Inflammatory macrophage treated with lipopolysaccharide for 1 hour (primary cell): Measurements from ENCODE around the gene STRADA.

Experiments used
- DNase-seq, 2 donors: peaks; one replicate each; pipeline ENCODE4 v3.0.0-alpha.2; 2020 to 2022

STRADA gene

DNA sequence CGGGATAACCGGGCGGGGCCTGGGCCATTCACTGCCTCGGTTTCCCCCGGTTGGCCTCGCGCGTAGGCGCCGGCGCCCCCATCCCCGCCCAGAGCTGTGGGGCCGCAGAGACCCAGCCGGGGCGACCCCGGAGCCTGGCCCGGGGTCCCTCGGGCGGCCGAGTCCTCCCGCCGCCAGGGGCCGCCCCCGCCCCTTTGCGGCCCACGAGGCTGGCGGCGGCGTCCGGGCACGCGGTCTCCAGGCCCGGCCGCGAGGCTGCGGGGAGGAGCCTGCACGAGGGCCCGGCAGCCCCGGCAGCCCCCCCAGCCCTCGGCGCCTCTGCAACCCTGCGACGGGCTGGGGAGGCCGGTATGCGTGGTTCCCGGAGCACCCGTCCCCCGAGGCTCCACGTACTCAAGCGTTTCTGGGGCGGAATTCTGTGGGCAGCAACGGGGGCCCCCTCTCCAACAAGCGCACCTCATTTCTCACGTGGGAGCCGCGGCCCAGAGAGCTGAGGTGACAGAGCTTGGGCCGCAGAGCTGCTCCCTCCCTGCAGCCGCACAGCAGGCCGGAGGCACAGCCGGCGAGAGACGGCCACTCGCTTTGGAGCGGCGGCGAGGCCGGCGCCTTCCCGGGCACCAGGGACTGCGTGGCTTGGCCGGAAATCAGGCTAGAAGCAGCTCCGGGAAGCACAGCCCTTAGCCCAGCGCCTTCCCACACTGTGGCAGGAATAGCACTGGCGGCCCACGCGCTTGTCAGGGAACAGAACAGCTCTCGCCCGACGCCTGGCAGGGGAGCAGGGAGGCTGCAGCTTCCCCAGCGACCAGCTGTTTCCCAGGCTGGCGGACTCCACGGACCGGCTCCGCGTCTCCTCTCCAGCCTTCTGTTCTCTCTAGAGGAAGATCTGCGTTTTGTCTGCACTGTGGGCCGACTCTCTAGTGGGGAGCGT, 40.8 kb downstream of the STRADA start:
- DNase-seq: peak; percentile 51 to 71

DNA sequence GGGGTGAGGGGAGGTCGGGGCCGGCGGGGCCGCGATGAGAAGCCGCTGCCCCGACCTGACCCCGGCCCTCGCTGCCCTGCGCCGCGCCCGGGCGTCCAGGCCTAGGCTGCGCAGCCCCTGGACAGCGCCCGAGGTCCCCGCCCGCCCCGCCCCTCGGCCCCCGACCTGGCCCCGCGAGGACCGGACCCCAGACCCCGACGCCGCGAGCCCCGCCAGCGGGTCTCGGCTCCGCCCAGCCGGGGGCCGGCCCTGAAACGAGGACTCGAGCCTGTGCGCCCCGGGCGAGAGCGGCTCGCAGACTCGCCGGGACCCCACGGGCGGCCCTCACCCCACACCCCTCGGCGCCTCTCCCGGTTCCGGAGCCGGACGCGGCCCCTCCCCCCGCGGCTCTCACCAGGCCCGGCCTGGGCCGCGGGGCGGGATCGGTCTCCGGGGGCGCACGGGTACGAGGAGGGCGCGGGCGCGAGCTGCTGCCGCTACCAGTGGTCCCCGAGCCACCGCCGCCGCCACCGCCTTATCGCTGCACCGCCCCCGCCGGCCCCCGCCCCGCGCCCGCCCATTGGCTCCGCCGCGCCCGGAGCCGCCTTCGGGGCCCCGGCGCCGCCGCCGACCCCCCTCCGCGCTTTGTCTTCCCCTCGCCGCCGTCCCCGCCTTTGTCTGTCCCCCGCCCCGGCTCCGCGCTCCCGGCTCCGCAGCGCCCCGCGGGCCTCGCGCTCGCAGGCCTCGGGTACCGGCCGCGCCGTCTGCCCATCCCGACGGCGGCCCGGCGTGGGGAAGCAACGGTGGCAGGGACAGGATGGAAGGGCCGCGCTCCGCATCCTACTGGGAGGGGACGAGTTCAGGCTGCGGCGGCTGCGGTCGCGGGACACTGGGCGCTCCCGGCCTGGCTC, 41.7 kb downstream of the STRADA start, which contains the start of gene LIMD2:
TSS of gene LIMD2 (minus strand) at position 488 of the 890 bp plus-strand sequence. CDS start 827 bp downstream, outside the sequence.
- peak; percentile 10 to 15 for DNase-seq

DNA sequence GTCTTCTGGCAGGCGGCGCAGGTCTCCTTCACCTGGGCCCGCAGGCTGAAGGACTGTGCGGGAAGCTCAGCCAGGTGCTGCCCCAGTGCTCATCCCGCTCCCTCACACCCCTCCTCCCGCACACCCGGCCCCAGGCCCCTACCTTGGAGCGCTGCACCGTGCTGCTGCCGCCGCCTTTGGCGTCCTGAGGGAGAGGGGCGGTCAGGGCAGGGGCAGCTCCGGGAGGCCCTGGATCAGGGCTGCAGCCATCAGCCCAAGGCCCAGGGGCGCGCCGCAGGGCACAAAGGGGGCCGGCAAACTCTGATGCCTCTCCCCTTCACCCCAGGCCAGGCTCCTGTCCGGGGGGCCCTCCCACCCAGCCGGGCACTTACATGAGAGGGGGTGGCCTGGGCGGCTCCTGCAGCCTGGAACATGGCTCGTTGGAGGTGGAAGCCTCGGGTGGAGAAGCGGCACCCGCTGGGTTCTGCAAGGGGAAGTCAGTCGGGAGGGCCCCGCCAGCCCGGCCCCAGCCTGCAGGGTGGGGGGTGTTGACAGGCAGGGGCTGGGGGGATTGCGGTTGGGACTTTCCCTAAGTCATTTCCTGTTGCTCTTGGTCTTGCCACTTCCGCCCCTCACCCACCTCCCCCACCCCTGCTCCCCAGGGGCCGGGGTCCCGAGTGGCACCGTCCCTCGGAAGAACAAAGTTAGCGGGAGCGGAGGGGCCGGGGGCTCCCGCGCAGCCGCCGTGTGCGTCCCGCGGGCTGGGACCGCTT, 42.5 kb downstream of the STRADA start:
- peak; percentile 52 to 61 for DNase-seq

DNA sequence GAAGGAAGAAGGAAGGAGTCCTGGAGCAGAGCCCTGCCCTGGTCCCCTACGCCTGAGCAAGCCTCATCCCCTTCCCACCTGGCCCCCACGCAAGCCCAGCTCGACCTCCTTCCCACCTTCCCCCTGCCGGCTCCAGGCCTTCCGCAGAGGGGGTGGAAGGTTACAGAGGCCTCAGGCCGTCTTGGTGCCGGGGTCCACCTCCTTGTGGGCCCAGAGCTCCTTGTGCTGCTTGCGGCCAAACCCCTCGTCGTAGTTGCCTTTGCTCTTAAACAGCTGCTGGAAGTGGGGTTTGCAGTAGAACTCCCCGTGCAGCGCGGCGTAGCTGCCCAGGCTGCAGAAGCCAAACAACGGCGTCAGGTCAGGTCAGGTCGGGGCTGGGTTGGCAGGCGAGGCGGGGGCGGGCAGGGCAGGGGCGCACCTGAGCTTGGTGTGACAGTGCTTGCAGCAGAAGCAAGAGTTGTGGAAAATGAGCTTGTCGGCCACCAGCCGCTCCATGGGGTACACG, 43.2 kb downstream of the STRADA start:
- DNase-seq: no peak

DNA sequence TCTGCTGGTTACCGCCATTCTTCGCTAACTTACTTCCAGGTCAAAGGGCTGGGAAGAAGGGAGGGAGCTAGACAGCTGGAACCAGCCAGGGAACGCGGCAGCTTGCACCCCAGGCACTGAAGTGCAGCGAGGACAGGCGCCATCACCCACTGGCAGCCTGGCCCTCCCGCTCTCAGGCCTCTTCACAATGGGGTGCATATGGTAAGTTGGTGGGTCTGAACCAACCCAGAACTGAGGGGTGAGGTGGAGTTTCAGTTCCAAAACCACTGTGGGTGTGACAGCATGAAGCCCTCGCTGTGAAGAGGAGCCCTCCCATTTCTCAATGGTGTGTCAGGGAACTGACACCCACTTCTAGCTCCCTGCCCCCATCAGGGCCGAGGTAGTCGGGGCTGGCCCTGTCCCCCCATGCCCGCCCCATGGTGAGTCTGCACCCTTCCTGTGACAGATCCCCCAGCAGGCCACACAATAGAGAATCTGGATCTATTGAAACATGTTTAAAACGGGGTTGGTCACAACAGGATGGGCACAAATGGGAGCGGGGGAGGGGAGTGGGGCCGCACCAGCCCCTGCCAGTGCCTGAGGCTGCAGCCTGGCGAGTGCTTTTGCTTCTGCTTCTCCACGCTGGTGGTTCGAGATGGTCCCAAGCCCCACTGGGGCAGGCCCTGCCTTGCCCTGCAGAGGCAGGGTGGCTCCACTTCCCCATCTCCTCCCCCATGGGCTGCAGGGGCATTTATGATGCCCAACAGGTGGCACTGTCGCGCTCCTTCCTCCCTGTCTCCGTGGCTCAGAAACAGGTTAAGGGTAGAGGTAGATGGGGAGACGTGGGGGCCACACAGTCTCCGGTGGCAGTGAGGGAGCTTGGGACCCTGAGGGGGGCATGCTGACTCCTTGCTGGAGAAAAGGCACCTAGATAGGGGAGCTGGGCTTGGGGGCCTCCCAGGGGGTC, 44.0 kb downstream of the STRADA start:
- DNase-seq: peak; percentile 70 to 77

DNA sequence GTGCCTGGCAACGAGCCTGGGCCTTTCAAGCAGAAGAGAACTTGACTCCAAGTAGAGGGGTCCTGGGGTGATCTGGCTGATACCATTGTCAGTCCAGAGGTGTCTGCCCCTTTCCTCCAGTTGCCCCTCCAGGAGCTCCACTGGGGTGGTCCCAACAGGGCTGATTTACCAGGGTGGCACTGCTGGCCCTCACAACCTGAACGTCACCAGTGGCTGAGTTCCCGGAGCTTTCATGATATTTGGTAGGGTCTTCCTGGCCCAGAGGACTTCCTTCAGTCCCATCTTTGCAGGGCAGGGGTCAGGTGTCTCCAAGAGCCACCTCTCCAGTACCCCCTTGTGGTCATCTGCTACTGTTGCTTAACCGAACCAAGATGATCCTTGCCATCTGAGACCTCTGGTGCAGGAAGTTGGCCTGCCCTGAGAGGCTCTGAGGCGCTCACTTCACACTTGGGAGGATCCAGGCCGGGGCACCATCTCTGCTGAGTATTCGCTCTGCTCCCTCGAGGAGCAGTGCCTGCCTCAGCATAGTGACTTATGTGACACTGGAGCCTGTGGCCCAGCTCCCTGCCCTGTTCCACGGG, 45.1 kb downstream of the STRADA start:
- peak; percentile 23 to 25 for DNase-seq

DNA sequence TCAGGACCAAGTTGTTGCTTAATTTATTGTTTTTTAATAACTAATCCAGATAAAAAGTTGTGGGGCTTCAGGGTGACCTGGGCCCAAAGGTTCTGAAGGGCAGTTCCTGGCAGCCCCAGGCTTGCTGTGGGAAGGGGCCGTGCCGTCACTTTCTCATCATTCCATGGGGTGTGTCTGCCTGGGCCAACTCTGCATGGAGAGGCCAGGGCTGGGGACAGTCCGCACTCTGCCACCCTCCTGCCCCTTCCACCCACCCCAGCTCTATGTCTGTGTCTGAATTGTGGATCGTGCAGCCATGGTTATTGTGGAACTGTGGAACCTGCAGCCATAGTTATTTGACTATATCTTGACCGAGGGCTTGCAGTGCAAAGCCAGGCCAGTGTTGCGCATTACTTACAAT, 45.7 kb downstream of the STRADA start:
- no peak for DNase-seq

DNA sequence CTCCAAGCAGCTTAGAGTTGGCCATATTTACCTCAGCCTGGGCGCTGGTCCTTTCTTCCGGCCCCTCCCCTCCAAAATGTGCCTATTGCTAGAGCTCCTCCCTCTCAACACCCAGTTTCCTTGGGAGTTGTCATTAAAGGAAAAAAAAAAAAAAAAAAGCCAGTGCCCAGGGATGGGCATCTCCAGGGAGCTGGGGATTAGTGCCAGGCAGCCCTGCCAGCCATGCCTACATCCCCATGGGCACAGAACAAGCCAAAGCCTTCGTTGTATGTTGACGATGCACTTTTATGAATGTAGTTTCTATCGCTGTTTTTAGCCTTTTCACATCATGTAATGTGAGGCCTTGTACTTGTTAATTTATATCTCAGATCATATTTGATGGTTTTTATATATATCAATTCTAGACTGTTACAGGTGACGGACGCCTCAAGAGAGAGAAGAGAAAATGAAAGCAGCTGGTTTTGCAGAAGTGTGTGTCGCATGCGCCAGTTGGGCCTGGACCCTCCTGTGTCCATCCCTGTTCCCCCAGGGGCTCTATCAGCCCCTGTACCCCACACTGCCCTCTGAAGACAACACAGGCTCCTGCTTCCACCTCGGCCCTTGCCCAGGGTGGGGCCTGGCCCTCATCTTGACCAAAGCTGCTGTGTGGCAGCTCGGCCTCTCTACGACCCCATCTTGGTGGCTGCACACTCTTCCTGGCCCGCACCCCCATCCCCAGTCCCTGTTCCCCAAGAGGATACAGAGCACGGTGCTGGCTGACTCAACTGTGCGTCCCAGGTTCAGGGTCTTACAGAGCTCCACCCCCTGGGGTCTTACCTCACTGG, 46.4 kb downstream of the STRADA start:
- DNase-seq: no peak

DNA sequence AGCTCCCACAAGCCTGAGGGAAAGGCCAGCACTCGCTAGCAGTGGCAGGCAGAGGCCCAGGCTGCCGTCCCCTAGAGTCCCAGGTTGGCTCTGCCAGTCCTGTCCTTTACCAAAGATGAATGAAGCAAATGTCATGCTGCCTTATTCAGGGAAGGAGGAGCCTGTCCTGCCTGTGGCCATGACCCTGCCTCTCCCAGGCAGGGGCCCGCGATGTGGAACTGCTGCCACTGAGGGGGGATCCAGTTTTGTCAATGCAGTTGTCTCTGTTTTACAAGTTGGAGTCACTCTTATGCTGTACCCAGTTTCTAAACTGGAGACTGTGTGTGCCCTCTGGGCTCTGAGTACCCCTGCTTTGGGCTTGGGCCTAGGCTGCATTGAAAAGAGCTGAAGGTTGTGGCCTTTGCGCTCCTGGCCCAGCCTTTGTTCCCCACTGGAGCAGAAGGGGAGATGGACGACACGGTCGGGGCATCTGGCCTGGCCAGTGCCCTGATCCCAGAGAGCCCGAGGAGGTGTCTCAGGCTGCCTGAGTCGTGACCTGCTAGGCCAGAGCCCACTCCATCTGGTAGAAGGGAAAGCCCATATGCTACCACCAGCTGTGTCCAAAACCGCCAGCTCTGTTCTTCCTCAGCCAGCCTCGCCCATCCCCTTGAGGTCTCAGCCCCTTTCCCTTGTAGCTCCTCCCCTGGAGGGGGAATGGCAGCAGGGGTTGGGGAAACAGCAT, 47.2 kb downstream of the STRADA start:
- DNase-seq: no peak

DNA sequence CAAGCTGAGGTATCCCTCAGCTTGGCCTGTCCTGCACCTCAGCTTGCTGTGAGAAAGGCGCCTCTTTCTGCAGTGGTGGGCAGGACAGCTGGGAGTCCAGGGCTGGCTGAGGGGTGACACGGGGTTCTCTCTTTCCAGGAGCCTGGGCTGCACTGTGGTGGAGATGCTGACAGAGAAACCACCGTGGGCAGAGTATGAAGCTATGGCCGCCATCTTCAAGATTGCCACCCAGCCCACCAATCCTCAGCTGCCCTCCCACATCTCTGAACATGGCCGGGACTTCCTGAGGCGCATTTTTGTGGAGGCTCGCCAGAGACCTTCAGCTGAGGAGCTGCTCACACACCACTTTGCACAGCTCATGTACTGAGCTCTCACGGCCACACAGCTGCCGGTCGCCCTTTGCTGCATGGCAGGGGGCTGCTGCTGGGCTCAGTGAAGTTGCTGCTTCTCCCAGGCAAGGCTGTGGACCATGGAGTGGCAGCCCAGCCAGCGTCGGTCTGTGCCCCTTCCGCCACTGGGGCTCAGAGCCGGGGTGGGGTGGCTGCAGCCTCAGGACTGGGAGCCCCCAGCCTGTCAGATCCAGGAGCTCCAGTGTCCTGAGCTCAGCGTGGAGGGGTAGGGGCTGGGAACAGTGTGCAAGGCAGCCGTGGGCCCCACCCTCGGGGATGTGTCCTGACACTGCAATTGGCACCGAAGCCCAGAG, 48.0 kb downstream of the STRADA start:
- DNase-seq: no peak

DNA sequence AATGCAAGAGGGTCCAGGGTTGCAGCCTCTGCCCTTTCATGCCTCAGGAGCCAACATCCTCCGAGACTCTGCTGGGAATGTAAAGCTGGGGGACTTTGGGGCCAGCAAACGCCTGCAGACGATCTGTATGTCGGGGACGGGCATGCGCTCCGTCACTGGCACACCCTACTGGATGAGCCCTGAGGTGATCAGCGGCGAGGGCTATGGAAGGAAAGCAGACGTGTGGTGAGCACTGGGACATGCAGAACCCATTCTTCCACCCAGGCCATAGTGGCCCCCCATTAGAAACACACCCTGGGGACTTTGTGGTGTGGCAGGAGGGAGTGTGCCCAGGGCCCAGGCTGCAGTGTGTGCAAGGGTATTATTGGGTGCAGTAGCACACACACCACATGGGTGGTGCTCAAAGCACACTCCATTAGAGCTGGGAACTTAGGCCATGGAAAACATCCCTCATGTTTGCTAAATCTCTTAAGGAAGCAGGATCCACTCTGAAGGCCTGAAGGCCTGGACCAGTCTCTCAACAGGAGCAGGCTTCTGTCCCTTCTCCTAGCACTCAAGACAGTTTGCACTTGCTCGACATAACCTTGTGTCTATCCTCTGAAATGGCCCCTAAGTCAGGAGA, 49.3 kb downstream of the STRADA start:
- no peak for DNase-seq

DNA sequence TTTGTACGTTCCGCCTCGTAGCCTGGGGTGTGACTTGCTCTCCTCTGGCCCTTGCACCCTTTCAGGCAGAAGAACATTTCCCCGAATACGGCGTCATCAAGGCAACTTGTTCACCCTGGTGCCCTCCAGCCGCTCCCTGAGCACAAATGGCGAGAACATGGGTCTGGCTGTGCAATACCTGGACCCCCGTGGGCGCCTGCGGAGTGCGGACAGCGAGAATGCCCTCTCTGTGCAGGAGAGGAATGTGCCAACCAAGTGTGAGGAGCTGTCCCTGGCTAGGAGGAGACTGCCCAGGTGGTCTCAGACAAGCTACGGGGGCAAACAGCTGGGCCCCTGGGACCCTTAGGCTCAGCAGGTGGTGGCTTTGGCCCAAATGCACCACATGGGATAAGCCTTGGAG, 52.1 kb downstream of the STRADA start:
- DNase-seq: no peak

DNA sequence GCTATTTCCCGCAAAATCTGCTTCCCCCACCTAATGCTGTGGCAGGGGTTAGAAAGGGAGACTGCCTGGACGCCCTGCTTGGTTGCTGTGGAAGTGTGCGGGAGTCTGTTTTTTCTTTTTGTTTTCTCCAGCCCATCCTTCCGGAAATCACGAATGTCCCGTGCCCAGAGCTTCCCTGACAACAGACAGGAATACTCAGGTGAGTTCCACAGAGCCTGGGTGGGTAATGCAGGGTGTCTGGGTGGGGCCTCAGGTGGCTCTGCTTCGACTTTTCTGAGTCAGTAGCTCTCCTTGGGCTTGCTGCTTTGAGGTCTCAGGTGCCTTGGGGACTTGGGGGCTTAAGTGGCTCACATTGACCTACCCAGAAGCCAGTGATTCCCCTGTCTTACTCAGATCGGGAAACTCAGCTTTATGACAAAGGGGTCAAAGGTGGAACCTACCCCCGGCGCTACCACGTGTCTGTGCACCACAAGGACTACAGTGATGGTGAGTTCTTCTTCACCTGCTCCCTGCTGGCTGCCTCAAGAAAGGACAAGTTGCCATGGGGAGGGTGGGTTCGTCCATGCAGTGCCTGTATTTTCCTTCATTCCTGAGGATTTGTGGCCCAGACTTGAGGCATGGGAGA, 53.1 kb downstream of the STRADA start:
- DNase-seq: no peak

DNA sequence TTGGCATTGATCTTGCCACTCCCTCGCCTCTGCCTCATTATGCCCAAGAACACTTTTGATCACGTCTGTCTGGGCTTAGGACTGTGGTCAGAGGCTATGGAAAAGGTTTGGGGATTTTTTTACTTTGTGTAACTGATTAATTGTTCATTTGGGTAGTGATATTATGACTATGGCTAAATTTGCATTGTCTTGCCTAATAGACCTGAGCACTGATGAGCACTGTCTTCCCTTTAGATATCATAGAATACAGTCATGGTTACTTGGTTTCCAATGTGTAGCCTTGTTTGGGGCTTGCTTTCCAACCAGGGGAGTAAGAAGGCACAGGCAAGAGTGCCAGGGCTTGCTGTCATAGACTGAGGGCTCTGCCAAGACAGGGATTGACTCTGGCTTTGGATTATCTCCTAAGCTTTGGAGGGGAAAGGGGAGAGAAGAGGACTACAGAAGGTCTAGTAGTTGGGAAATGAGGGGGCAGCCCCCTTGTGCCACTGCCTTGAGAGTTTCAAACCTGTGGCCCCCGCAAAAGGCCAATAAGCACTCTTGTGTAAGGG, 55.4 kb downstream of the STRADA start:
- no peak for DNase-seq

DNA sequence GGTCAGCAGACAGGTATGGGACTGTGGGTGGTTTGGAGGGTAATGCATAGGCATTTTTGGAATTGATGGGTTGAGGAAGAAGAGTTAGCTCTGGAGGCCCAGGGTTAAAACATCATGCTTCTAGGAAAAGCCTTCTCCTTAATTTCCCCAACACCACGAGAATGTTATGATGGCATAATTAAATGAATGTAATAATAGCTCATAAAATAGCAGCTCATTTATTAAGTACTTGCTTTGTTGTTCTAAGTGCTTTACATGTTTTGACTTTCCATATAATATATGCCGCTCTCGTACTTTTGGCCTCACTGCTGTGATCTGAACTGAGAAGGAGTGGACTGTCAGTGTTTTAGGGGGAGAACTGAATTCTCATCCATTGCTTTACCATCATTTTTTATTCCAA, 56.0 kb downstream of the STRADA start:
- no peak for DNase-seq

DNA sequence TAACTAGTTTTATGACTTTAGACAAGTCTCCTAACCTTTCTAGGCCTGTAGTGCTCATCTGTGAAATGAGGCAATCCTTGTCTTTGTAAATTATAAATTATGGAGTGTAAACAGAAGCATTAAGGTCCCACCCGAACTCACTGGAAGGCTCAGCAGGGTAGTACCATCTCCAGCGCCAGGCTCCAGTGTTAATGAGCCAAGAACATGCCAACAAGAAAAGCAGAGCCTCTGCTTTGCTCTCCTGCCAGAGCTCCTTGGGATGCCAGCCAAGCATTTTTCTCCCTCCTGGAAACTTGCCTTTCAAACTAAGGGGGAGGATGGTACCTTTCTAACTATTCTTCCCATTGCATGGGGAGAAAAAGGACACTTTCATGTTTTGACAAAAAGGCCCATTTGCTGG, 56.6 kb downstream of the STRADA start:
- DNase-seq: no peak

DNA sequence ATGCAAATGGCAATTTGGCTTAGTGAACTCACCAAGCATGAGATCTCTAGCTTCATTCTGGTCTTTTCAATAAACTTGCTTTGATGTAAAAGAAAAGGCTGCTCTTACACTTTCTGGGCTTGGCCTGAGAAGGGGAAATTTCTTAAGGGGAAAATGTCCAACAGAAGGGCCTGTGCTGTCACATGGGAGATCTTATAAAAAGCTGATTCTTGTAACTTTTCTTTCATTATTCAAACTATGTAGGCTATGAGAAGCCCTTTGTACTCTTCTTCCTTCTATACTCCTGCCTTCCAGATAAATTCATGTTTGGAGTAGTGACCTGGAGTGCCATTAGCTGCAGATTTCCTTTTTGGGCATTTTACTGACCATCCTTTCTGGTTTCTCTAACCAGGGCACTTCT, 58.6 kb downstream of the STRADA start:
- no peak for DNase-seq

DNA sequence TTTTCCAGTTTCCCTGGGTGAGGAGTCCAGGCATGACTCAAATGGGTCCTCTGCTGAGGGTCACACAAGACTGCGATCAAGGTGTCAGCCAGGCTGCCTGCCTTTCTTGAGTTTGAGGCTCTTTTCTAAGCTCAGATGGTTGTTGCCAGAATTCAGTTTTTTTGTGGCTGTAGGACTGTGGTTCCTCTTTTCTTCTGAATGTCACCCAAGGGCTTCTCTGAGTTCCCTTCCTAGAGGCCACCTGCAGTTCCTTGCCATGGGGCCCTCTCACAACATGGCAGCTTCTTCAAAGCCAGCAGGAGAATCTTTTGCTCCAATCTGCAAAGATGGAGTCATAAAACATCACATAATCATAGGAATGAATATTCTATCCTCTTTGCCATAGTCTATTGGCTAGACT, 59.2 kb downstream of the STRADA start:
- DNase-seq: peak; percentile 4 to 5
